ENCODE results near the gene OGDH.
"Not testable (repeated sequence)": the region's sequence is repeated elsewhere in the genome, so short reads cannot be mapped to it uniquely, and the experiment has no call there.

The OGDH gene

DNA sequence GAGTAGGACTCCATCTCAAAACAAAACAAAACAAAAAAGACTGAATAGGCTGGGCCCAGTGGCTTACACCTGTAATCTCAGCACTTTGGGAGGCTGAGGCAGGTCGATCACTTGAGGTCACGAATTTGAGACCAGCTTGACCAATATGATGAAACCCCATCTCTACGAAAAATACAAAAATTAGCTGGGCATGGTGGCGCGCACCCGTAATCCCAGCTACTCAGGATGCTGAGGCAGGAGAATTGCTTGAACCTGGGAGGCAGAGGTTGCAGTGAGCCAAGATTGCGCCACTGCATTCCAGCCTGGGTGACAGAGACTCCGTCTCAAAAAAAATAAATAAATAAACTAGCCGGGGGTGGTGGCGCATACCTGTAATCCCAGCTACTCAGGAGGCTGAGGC is 97.0 kb downstream of the OGDH start:
- not testable (repeated sequence) for H3K18ac ChIP-seq (ENCODE audit: low read length); DNase-seq (ENCODE audit: low spot score); H2AK5ac ChIP-seq (ENCODE audit: low read depth, low read length); H2BK15ac ChIP-seq (ENCODE audit: low read length); H3K23ac ChIP-seq (ENCODE audit: low read depth, low read length, poor library complexity); H3K4me3 ChIP-seq (ENCODE audit: low read length in 2 of 2); H3K4ac ChIP-seq (ENCODE audit: low read length); H2BK120ac ChIP-seq (ENCODE audit: low read depth, low read length); H4K8ac ChIP-seq (ENCODE audit: low read depth, low read length); H4K91ac ChIP-seq (ENCODE audit: low read depth, low read length, poor library complexity); H3K79me1 ChIP-seq (ENCODE audit: low read depth, low read length); H3K4me1 ChIP-seq (ENCODE audit: control insufficient read depth in 2 of 2, insufficient read depth in 1 of 2, low read depth in 1 of 2, low read length in 2 of 2); H2BK12ac ChIP-seq (ENCODE audit: low read length); H3K27ac ChIP-seq (replicated peaks; ENCODE audit: low read length); H3K9ac ChIP-seq (ENCODE audit: low read depth, low read length, poor library complexity); H3K4me2 ChIP-seq (ENCODE audit: insufficient read depth, low read length, poor library complexity, severe bottlenecking); H3K14ac ChIP-seq (ENCODE audit: low read length); H2BK5ac ChIP-seq (ENCODE audit: low read length); H3K27me3 ChIP-seq (ENCODE audit: control insufficient read depth in 3 of 3, insufficient read depth in 3 of 3, low read depth in 1 of 3, low read length in 3 of 3); H2AFZ ChIP-seq (ENCODE audit: low read length)
- peaks cover 2 to 18% of the 10 kb centered on the region in 2 donors for H3K9me3 ChIP-seq (replicated peaks in 1 of 2; ENCODE audit: control insufficient read depth in 2 of 2, insufficient read depth in 1 of 2, low read depth in 1 of 2, low read length in 2 of 2)
- peaks cover 32 to 64% of the 10 kb centered on the region in 2 donors for H3K36me3 ChIP-seq (replicated peaks in 1 of 2; ENCODE audit: control insufficient read depth in 2 of 2, insufficient read depth in 2 of 2, low read length in 2 of 2)
- no CpG with 5 or more reads among the region's 10 CpGs for WGBS, 2 donors (ENCODE audit: extremely low coverage in 2 of 2, insufficient read length in 2 of 2, insufficient replicate concordance in 1 of 2)

DNA sequence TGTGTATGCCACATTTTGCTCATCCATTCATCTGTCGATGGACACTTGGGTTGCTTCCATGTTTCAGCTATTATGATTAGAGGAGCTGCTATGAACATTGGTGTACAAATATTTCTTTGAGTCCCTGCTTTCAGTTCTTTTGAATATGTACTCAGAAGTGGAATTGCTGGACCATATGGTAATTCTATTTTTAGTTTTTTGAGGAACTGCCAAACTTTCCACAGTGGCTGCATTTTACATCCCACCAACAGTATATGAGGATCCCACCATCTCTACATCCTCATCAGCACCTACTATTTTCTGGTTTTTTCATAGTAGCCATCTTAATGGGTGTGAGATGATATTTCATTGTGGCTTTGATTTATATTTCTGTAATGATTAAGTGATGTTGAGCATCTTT is 97.5 kb downstream of the OGDH start:
- no peak overlapping the region for H2AK5ac ChIP-seq (ENCODE audit: low read depth, low read length)
- peaks cover 2% of the 10 kb centered on the region for H3K79me1 ChIP-seq (ENCODE audit: low read depth, low read length)
- peaks cover 31 to 66% of the 10 kb centered on the region in 2 donors for H3K36me3 ChIP-seq (replicated peaks in 1 of 2; ENCODE audit: control insufficient read depth in 2 of 2, insufficient read depth in 2 of 2, low read length in 2 of 2)
- H4K8ac ChIP-seq (ENCODE audit: low read depth, low read length): no peak overlapping the region
- no peaks in the 10 kb centered on the region for H3K27me3 ChIP-seq (ENCODE audit: control insufficient read depth in 3 of 3, insufficient read depth in 3 of 3, low read depth in 1 of 3, low read length in 3 of 3)
- no peak overlapping the region for H2BK120ac ChIP-seq (ENCODE audit: low read depth, low read length)
- no peak overlapping the region for H3K27ac ChIP-seq (replicated peaks; ENCODE audit: low read length)
- H3K9me3 ChIP-seq (replicated peaks in 1 of 2; ENCODE audit: control insufficient read depth in 2 of 2, insufficient read depth in 1 of 2, low read depth in 1 of 2, low read length in 2 of 2): peaks cover 2 to 15% of the 10 kb centered on the region in 2 donors
- no peak overlapping the region for H3K23ac ChIP-seq (ENCODE audit: low read depth, low read length, poor library complexity)
- no peak overlapping the region for H2BK12ac ChIP-seq (ENCODE audit: low read length)
- no CpG with 5 or more reads among the region's 1 CpG for WGBS, 2 donors (ENCODE audit: extremely low coverage in 2 of 2, insufficient read length in 2 of 2, insufficient replicate concordance in 1 of 2)
- H3K4me1 ChIP-seq (ENCODE audit: control insufficient read depth in 2 of 2, insufficient read depth in 1 of 2, low read depth in 1 of 2, low read length in 2 of 2): no peaks in the 10 kb centered on the region
- H2BK15ac ChIP-seq (ENCODE audit: low read length): no peak overlapping the region
- H3K4me2 ChIP-seq (ENCODE audit: insufficient read depth, low read length, poor library complexity, severe bottlenecking): no peak overlapping the region
- H2AFZ ChIP-seq (ENCODE audit: low read length): no peak overlapping the region
- no peak overlapping the region for H3K4me3 ChIP-seq (ENCODE audit: low read length in 2 of 2)
- H3K9ac ChIP-seq (ENCODE audit: low read depth, low read length, poor library complexity): no peak overlapping the region
- DNase-seq (ENCODE audit: low spot score): no peak
- H3K4ac ChIP-seq (ENCODE audit: low read length): no peak overlapping the region
- no peak overlapping the region for H2BK5ac ChIP-seq (ENCODE audit: low read length)
- H4K91ac ChIP-seq (ENCODE audit: low read depth, low read length, poor library complexity): no peak overlapping the region
- no peak overlapping the region for H3K14ac ChIP-seq (ENCODE audit: low read length)
- H3K18ac ChIP-seq (ENCODE audit: low read length): no peak overlapping the region

DNA sequence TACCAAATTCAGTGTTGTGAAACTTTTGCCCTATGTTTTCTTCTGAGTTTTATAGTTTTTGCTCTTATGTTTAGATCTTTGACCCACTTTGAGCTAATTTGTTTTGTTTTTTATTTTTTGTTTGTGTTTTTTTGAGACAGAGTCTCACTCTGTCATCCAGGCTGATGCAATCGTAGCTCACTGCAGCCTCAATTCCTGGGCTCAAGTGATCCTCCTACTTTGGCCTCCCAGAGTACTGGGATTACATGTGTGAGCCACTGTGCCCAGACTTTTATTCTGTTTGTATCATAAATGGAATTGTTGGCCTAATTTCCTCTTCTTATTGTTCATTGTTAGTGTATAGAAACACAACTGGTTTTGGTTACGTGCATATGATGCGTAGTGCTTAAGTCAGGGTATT is 99.0 kb downstream of the OGDH start:
- Histone ChIP-seq H3K4ac (ENCODE audit: low read length) (no peak overlapping the region), H3K23ac (ENCODE audit: low read depth, low read length, poor library complexity) (no peak overlapping the region), H4K8ac (ENCODE audit: low read depth, low read length) (no peak overlapping the region), H2AK5ac (ENCODE audit: low read depth, low read length) (no peak overlapping the region), H2BK15ac (ENCODE audit: low read length) (no peak overlapping the region), H3K27me3 (ENCODE audit: control insufficient read depth in 3 of 3, insufficient read depth in 3 of 3, low read depth in 1 of 3, low read length in 3 of 3) (no peaks in the 10 kb centered on the region), H3K79me1 (ENCODE audit: low read depth, low read length) (peaks cover 2% of the 10 kb centered on the region), H3K36me3 (replicated peaks in 1 of 2; ENCODE audit: control insufficient read depth in 2 of 2, insufficient read depth in 2 of 2, low read length in 2 of 2) (peaks cover 27 to 60% of the 10 kb centered on the region in 2 donors), H3K18ac (ENCODE audit: low read length) (no peak overlapping the region), H3K4me1 (ENCODE audit: control insufficient read depth in 2 of 2, insufficient read depth in 1 of 2, low read depth in 1 of 2, low read length in 2 of 2) (no peaks in the 10 kb centered on the region), H3K9me3 (replicated peaks in 1 of 2; ENCODE audit: control insufficient read depth in 2 of 2, insufficient read depth in 1 of 2, low read depth in 1 of 2, low read length in 2 of 2) (peaks cover 0 to 5% of the 10 kb centered on the region in 2 donors), H3K4me3 (ENCODE audit: low read length in 2 of 2) (no peak overlapping the region), H4K91ac (ENCODE audit: low read depth, low read length, poor library complexity) (no peak overlapping the region), H2AFZ (ENCODE audit: low read length) (no peak overlapping the region), H3K9ac (ENCODE audit: low read depth, low read length, poor library complexity) (no peak overlapping the region), H2BK12ac (ENCODE audit: low read length) (no peak overlapping the region), H3K14ac (ENCODE audit: low read length) (no peak overlapping the region), H2BK5ac (ENCODE audit: low read length) (no peak overlapping the region), H3K4me2 (ENCODE audit: insufficient read depth, low read length, poor library complexity, severe bottlenecking) (no peak overlapping the region), H2BK120ac (ENCODE audit: low read depth, low read length) (no peak overlapping the region), H3K27ac (replicated peaks; ENCODE audit: low read length) (no peak overlapping the region)
- no peak for DNase-seq (ENCODE audit: low spot score)
- no CpG with 5 or more reads among the region's 3 CpGs for WGBS, 2 donors (ENCODE audit: extremely low coverage in 2 of 2, insufficient read length in 2 of 2, insufficient replicate concordance in 1 of 2)

DNA sequence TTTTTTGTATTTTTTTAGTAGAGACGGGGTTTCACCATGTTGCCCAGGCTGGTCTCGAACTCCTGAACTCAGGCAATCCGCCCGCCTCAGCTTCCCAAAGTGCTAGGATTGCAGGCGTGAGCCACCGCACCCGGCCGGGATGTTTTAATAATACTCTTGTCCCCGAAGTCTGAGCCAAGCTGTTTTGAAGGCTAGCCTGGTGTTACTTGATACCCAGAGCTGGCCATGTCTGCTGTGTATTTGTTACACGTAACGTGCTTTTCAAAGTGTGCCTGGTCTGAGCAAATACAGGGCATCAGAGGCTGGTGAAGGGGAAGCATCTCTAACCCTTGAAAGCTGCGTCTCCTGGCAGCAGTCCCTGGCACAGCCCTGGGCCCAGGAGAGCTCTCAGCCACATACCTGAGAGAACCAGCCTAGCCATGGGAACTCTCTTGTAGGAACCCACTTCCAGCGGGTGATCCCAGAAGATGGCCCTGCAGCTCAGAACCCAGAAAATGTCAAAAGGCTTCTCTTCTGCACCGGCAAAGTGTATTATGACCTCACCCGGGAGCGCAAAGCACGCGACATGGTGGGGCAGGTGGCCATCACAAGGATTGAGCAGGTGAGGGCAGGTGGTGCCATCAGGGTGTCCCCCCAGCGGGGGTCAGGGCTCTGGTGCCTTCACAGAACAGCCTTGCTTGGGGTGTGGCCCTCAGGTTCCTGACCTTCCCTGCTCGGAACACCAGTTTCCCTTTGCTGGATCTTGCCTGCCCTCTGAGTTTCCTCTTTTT is 100.5 kb downstream of the OGDH start:
- Histone ChIP-seq H3K4ac (ENCODE audit: low read length) (no peak overlapping the region), H3K4me2 (ENCODE audit: insufficient read depth, low read length, poor library complexity, severe bottlenecking) (no peak overlapping the region), H4K91ac (ENCODE audit: low read depth, low read length, poor library complexity) (no peak overlapping the region), H2BK120ac (ENCODE audit: low read depth, low read length) (no peak overlapping the region), H2AFZ (ENCODE audit: low read length) (no peak overlapping the region), H2BK15ac (ENCODE audit: low read length) (no peak overlapping the region), H3K4me1 (ENCODE audit: control insufficient read depth in 2 of 2, insufficient read depth in 1 of 2, low read depth in 1 of 2, low read length in 2 of 2) (no peaks in the 10 kb centered on the region), H3K4me3 (ENCODE audit: low read length in 2 of 2) (no peak overlapping the region), H3K27me3 (ENCODE audit: control insufficient read depth in 3 of 3, insufficient read depth in 3 of 3, low read depth in 1 of 3, low read length in 3 of 3) (no peaks in the 10 kb centered on the region), H3K18ac (ENCODE audit: low read length) (no peak overlapping the region), H2BK5ac (ENCODE audit: low read length) (no peak overlapping the region), H4K8ac (ENCODE audit: low read depth, low read length) (no peak overlapping the region), H3K27ac (replicated peaks; ENCODE audit: low read length) (no peak overlapping the region), H3K9me3 (replicated peaks in 1 of 2; ENCODE audit: control insufficient read depth in 2 of 2, insufficient read depth in 1 of 2, low read depth in 1 of 2, low read length in 2 of 2) (peaks cover 0 to 5% of the 10 kb centered on the region in 2 donors), H3K36me3 (replicated peaks in 1 of 2; ENCODE audit: control insufficient read depth in 2 of 2, insufficient read depth in 2 of 2, low read length in 2 of 2) (peaks cover 19 to 46% of the 10 kb centered on the region in 2 donors), H3K9ac (ENCODE audit: low read depth, low read length, poor library complexity) (no peak overlapping the region), H3K23ac (ENCODE audit: low read depth, low read length, poor library complexity) (no peak overlapping the region), H2AK5ac (ENCODE audit: low read depth, low read length) (no peak overlapping the region), H2BK12ac (ENCODE audit: low read length) (no peak overlapping the region), H3K79me1 (ENCODE audit: low read depth, low read length) (peaks cover 2% of the 10 kb centered on the region), H3K14ac (ENCODE audit: low read length) (no peak overlapping the region)
- no peak for DNase-seq (ENCODE audit: low spot score)
- no CpG with 5 or more reads among the region's 20 CpGs for WGBS, 2 donors (ENCODE audit: extremely low coverage in 2 of 2, insufficient read length in 2 of 2, insufficient replicate concordance in 1 of 2)
